ENCODE measurements around the gene MTUS2.

Gene MTUS2

GRCh38 chr13:29545988-29546387 is 725.8 kb downstream of the MTUS2 start:
- no peak for TF ChIP-seq CTCF (IDR thresholded peaks at IDR 0.05; ENCODE audit: borderline replicate concordance, insufficient read depth, low read depth, low read length)
- no peak overlapping the region for H3K4me3 ChIP-seq (ENCODE audit: low read depth, low read length)

DNA sequence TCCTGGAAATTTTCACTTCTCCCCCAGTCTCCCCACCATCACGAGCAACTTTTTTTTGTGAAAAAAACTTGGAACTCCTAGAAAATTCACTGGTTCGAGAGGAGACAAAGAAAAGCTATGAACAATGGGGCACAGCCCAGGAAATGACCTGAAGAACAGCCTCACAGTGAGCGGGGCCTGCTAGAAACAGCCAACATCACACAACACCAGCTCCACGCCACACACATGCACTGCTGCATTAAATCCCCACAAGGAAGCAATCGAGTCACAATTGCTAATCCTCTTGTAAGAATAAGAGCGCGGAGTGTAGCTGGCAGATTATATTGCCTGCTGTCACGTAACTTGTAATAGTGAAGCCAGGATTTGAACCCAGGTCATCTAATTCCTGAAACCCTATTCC is 726.5 kb downstream of the MTUS2 start:
- TF ChIP-seq CTCF (IDR thresholded peaks at IDR 0.05; ENCODE audit: borderline replicate concordance, insufficient read depth, low read depth, low read length), result no peak
- H3K4me3 ChIP-seq (ENCODE audit: low read depth, low read length), result no peak overlapping the region

- no peak for TF ChIP-seq CTCF (IDR thresholded peaks at IDR 0.05; ENCODE audit: borderline replicate concordance, insufficient read depth, low read depth, low read length)
Measured at GRCh38 chr13:29547153-29547552, 727.0 kb downstream of the MTUS2 start.

DNA sequence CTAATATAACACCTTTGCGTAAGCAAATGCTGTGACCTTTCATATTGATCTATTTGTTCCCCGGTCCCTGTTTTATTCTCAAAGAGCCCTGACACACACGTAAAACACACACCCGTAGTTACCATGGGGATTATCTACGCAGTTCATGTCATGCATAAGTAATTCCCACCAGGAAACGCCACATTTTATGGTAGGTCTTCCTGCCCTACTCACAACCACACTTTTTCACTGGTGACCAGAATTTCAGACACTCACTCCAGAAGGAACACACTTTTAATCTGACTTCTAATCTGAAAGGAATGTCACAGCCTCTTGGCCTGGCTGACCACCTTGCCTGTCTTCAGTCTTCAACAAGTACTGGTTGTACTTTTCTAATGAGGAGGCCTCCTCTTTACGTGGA is 728.6 kb downstream of the MTUS2 start:
- no peak overlapping the region for H3K4me3 ChIP-seq (ENCODE audit: low read depth, low read length)
- TF ChIP-seq CTCF (IDR thresholded peaks at IDR 0.05; ENCODE audit: borderline replicate concordance, insufficient read depth, low read depth, low read length), result no peak

More at GRCh38 chr13:29547153-29547552, 727.0 kb downstream of the MTUS2 start:
- no peak overlapping the region for H3K4me3 ChIP-seq (ENCODE audit: low read depth, low read length)

- H3K4me3 ChIP-seq (ENCODE audit: low read depth, low read length), result no peak overlapping the region
- no peak for TF ChIP-seq CTCF (IDR thresholded peaks at IDR 0.05; ENCODE audit: borderline replicate concordance, insufficient read depth, low read depth, low read length)
Measured at GRCh38 chr13:29550430-29550988, 730.4 kb downstream of the MTUS2 start.

DNA sequence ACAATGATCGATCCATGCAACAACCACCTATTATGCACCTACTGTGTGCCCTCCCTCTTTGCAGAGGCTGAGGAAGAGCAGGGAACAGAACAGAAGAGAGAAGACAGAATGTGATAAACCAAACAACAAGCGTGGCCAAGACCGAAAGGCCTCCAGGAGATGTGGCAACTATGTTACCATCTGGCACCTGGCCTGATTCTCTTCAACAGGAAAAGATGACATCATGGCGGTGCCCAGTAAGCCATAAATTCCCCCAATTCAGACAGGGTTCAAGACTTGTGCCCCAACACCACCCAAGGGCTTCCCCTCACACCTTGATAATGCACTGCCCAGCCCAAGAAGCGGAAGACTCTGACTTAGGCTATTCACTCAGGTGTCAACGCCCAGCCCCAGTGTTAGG is 731.1 kb downstream of the MTUS2 start:
- H3K4me3 ChIP-seq (ENCODE audit: low read depth, low read length), result no peak overlapping the region
- TF ChIP-seq CTCF (IDR thresholded peaks at IDR 0.05; ENCODE audit: borderline replicate concordance, insufficient read depth, low read depth, low read length), result no peak
